Gastrocnemius medialis (tissue), 4 donors: ENCODE results near the gene APP. TPM values are rescaled to one million over a fixed set of nuclear protein-coding genes. Genes with fewer than 3 reads are reported as not detected.

Experiments
- ATAC-seq, 2 donors: fragments of 150-250 bp; one replicate each; pipeline ENCODE4 v1.9.1; 2016
- DNase-seq, 2 donors: peaks; one replicate each; pipeline ENCODE4 v3.0.0-alpha.2; 2019
- H3K27ac ChIP-seq, 4 donors: fragments of 200-600 bp; sonication (generic); 1 replicate in 1 of 4; 2 replicates in 3 of 4; pipeline ENCODE4 v1.5.1; 2016 to 2018; ENCODE audit warnings: mild to moderate bottlenecking in 2 of 4, moderate library complexity in 1 of 4
- H3K27me3 ChIP-seq, 3 donors: fragments of 200-600 bp; sonication (generic) in 2 of 3; 1 replicate in 1 of 3; 2 replicates in 2 of 3; pipeline versions ENCODE4 v1.5.1 to v1.6.0; 2016 to 2019; ENCODE audit warnings: mild to moderate bottlenecking in 1 of 3, moderate library complexity in 1 of 3
- H3K36me3 ChIP-seq, 2 donors: fragments of 200-600 bp; sonication (generic) in 1 of 2; one replicate each; pipeline ENCODE4 v1.5.1; 2017 to 2018
- H3K4me1 ChIP-seq, 2 donors: fragments of 200-600 bp; sonication (generic) in 1 of 2; one replicate each; pipeline ENCODE4 v1.5.1; 2016 to 2017; ENCODE audit warnings: mild to moderate bottlenecking in 2 of 2
- H3K4me3 ChIP-seq, 4 donors: fragments of 200-600 bp; sonication (generic) in 3 of 4; 1 replicate in 1 of 4; 2 replicates in 3 of 4; pipeline ENCODE4 v1.5.1; 2016 to 2019; ENCODE audit warnings: mild to moderate bottlenecking in 2 of 4
- H3K9me3 ChIP-seq, 3 donors: fragments of 200-600 bp; sonication (generic) in 2 of 3; 1 replicate in 1 of 3; 2 replicates in 2 of 3; pipeline ENCODE4 v1.5.1; 2016 to 2019
- POLR2A ChIP-seq, 2 donors: fragments of 450-650 bp; IDR thresholded peaks; one replicate each; pipeline ENCODE4 v1.6.1; 2017; ENCODE audit warnings: antibody characterized with exemption in 2 of 2, mild to moderate bottlenecking in 2 of 2, moderate library complexity in 2 of 2
- in situ Hi-C, 4 donors: fragments of 200-750 bp; cut with MboI; loops; one replicate each; pipeline versions ENCODE4 v1.15.0 to v1.8.0; 2017; ENCODE audit warnings: low sequenced_read_pairs in 4 of 4
- intact Hi-C: fragments of 100-400 bp; cut with DNase I; formaldehyde crosslinking; loops from one replicate; pipeline ENCODE4 v1.15.1; 2023; ENCODE audit warnings: low total_unique reads
- total RNA-seq, 4 donors: library from RNA; depleted of rRNA; stranded (reverse); fragments of >200 nt; gene quantifications; one replicate each; pipeline versions ENCODE4 v1.1.0 to v1.2.3, GENCODE V29; 2016
- TF ChIP-seq, protein P1 (sequence below), 5 experiments: fragments of 450-650 bp in 3 of 5; fragments of 200-600 bp in 2 of 5; sonication (generic) in 2 of 5; IDR thresholded peaks in 4 of 5; conservative IDR thresholded peaks in 1 of 5; 1 replicate in 4 of 5; 2 replicates in 1 of 5; pipeline ENCODE4 v1.5.1; 2016 to 2019; ENCODE audit warnings: antibody characterized with exemption in 5 of 5, mild to moderate bottlenecking in 3 of 5, moderate library complexity in 3 of 5

The APP gene
- total RNA-seq, 4 donors from 2014 or later: 45.8 to 73.2 (median 70.1) TPM

DNA sequence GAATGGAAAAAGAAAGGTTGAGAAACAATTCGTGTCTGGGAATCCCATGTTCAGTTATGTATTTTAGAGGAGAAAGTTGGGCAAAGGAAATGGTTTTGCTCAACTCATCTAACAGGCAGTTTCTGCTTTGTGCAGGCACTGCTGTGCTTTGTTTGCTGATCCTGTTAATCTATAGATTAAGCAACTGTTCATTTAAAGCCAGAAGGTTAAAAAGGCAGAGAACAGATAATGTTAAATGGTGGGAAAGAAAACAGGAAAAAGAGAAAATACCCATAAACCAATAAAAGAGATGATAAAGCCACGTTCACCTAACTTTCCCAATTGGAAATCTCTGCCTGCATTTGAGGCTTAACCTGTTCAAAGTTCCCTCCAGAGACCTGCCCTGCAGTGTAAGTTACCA is 70.0 kb downstream of the APP start:
- in situ Hi-C loops: no loop called here
- Histone ChIP-seq H3K27me3 (no peaks in the 10 kb centered on the region), H3K4me3 (no peak overlapping the region), H3K9me3 (no peaks in the 10 kb centered on the region), H3K36me3 (no peaks in the 10 kb centered on the region), H3K4me1 (no peaks in the 10 kb centered on the region), H3K27ac (no peak overlapping the region)
- intact Hi-C loops: no loop called here
- no peak for TF ChIP-seq POLR2A (IDR thresholded peaks at IDR 0.05)
- TF ChIP-seq, protein P1, sequence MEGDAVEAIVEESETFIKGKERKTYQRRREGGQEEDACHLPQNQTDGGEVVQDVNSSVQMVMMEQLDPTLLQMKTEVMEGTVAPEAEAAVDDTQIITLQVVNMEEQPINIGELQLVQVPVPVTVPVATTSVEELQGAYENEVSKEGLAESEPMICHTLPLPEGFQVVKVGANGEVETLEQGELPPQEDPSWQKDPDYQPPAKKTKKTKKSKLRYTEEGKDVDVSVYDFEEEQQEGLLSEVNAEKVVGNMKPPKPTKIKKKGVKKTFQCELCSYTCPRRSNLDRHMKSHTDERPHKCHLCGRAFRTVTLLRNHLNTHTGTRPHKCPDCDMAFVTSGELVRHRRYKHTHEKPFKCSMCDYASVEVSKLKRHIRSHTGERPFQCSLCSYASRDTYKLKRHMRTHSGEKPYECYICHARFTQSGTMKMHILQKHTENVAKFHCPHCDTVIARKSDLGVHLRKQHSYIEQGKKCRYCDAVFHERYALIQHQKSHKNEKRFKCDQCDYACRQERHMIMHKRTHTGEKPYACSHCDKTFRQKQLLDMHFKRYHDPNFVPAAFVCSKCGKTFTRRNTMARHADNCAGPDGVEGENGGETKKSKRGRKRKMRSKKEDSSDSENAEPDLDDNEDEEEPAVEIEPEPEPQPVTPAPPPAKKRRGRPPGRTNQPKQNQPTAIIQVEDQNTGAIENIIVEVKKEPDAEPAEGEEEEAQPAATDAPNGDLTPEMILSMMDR (IDR thresholded peaks at IDR 0.05 in 4 of 5, conservative IDR thresholded peaks at IDR 0.05 in 1 of 5): no peak
- ATAC-seq: no peak
- no peak for DNase-seq

DNA sequence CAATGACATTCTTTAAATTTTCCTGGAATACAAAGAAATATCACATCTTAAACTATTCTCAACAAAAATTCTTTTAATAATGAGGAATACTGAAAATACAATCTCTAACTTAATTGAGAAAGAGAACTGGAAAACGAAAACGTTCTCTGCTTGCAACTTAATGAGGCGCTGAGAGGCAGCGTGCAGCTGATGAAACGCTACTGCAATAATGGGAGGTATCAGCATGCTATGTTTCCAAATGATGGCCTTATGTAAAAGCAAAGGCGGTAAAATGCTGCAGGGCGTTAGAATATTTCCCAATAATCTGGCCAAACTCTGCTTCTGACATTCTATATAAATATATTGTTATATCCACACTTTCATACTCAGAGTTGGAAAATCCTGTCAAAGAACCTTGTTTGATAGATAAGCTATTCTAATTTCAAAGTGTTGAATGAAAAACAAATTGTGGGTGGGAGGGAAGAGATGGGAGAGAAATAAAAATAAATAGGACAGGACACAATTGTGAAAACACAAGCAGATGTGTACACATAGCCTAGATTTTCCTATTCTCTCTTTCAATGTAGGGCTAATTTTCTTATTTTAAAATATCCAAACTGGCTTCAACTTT is 70.9 kb downstream of the APP start:
- DNase-seq: no peak
- no peak overlapping the region for H3K4me3 ChIP-seq
- in situ Hi-C loops: no loop called here

DNA sequence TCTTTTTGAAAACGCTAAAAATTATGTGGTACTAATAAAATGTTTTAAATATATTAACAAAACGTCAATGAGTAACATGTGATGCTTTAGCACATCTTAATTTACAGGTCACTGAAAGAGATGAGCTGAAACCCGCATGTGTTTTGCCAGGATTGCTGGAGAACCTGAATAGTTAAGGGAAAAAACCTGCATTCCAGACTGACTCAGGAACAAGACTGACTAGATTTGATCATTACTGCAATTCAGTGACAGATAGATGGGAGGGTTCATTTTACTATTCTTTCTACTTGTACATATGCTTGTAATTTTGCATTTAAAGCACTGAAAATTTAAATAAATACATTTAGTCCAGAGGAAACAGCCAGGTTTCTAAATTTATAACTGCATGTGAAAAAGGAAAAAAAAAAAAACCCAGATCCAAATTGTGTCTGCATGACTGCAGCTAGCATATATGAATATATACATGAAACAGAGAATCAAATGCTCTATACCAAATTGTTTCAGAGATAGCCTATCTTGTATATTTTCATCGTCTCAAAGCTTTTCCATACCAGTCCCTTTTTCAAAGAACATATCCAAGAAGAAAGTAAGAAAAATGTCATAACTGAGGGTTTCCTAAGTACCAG is 71.7 kb downstream of the APP start:
- Histone ChIP-seq H3K36me3 (no peaks in the 10 kb centered on the region), H3K27me3 (no peaks in the 10 kb centered on the region), H3K9me3 (no peaks in the 10 kb centered on the region), H3K27ac (no peak overlapping the region), H3K4me1 (no peaks in the 10 kb centered on the region), H3K4me3 (no peak overlapping the region)
- intact Hi-C loops: no loop called here
- no peak for TF ChIP-seq POLR2A (IDR thresholded peaks at IDR 0.05)
- TF ChIP-seq, protein P1 (IDR thresholded peaks at IDR 0.05 in 4 of 5, conservative IDR thresholded peaks at IDR 0.05 in 1 of 5): no peak
- in situ Hi-C loops: no loop called here
- no peak for ATAC-seq
- DNase-seq: no peak

More for the DNA sequence above, 70.9 kb downstream of the APP start:
- intact Hi-C loops: no loop called here
- H3K27me3 ChIP-seq: no peaks in the 10 kb centered on the region
- no peak for ATAC-seq
- no peaks in the 10 kb centered on the region for H3K4me1 ChIP-seq
- H3K9me3 ChIP-seq: no peaks in the 10 kb centered on the region
- no peak overlapping the region for H3K27ac ChIP-seq
- TF ChIP-seq, protein P1 (IDR thresholded peaks at IDR 0.05 in 4 of 5, conservative IDR thresholded peaks at IDR 0.05 in 1 of 5): no peak
- no peak for TF ChIP-seq POLR2A (IDR thresholded peaks at IDR 0.05)
- H3K36me3 ChIP-seq: no peaks in the 10 kb centered on the region

DNA sequence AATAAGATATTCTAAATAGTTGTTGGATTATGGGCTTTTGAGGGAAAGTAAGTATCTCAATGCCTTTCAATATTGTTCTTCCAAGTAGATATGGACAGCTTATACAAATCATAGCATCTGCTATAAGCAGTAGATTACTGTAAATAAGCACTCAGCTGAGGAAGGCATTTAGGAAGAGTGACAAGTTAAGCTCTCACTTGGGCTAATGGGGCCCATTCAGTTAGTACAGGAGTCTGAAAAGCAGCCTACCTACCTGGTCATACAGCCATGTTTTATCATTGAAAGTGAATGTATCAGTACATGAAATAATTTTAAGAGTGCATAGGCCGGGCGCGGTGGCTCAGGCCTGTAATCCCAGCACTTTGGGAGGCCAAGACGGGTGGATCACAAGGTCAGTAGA is 73.1 kb downstream of the APP start:
- in situ Hi-C loops (no loop called here), intact Hi-C loops (no loop called here)
- Histone ChIP-seq H3K4me3 (no peak overlapping the region), H3K27me3 (no peaks in the 10 kb centered on the region), H3K9me3 (no peaks in the 10 kb centered on the region), H3K4me1 (no peaks in the 10 kb centered on the region), H3K36me3 (no peaks in the 10 kb centered on the region), H3K27ac (no peak overlapping the region)
- ATAC-seq (no peak), DNase-seq (no peak)
- TF ChIP-seq POLR2A (IDR thresholded peaks at IDR 0.05): no peak
- TF ChIP-seq, protein P1 (IDR thresholded peaks at IDR 0.05 in 4 of 5, conservative IDR thresholded peaks at IDR 0.05 in 1 of 5): no peak
